SK-N-SH treated with all-trans-retinoic acid at 6 μM for 48 hours (cell line): ENCODE data around the gene RTN4R.

ENCODE experiments used
- ATAC-seq: fragments of 200-7000 bp; cut with Tn5 transposase; 3 replicates; pipeline ENCODE4 v1.9.1; 2020; ENCODE audit warnings: mild to moderate bottlenecking, moderate library complexity
- ARNTL ChIP-seq: fragments of 450-650 bp; formaldehyde crosslinking; IDR thresholded peaks from 2 replicates; pipeline ENCODE4 v1.5.0; 2020; ENCODE audit warnings: low read depth, mild to moderate bottlenecking, moderate library complexity, borderline replicate concordance
- CSDC2 ChIP-seq: fragments of 250-450 bp; sonication (Bioruptor Pico); IDR thresholded peaks from 2 replicates; pipeline ENCODE4 v1.5.0; 2020; ENCODE audit warnings: mild to moderate bottlenecking, moderate library complexity
- ESRRG ChIP-seq: fragments of 250-450 bp; sonication (Bioruptor Pico); IDR thresholded peaks from 2 replicates; pipeline ENCODE4 v1.6.1; 2021; ENCODE audit warnings: mild to moderate bottlenecking
- GLIS3 ChIP-seq: fragments of 250-450 bp; sonication (Bioruptor Pico); IDR thresholded peaks from 2 replicates; pipeline ENCODE4 v1.5.0; 2020; ENCODE audit warnings: mild to moderate bottlenecking, moderate library complexity
- ISL1 ChIP-seq: fragments of 250-450 bp; sonication (Bioruptor Pico); IDR thresholded peaks from 2 replicates; pipeline ENCODE4 v2.1.2; 2022; ENCODE audit warnings: mild to moderate bottlenecking, moderate library complexity
- OSR1 ChIP-seq: fragments of 250-450 bp; sonication (Bioruptor Pico); IDR thresholded peaks from 2 replicates; pipeline ENCODE4 v1.8.0; 2022; ENCODE audit warnings: moderate library complexity, mild to moderate bottlenecking, inconsistent platforms
- PATZ1 ChIP-seq: fragments of 250-450 bp; sonication (Bioruptor Pico); IDR thresholded peaks from 2 replicates; pipeline ENCODE4 v1.8.0; 2020; ENCODE audit warnings: mild to moderate bottlenecking, moderate library complexity, borderline replicate concordance
- RARB ChIP-seq: fragments of 250-450 bp; sonication (Bioruptor Pico); IDR thresholded peaks from 2 replicates; pipeline ENCODE4 v1.8.0; 2021; ENCODE audit warnings: mild to moderate bottlenecking, moderate library complexity
- SNAI2 ChIP-seq: fragments of 250-450 bp; sonication (Bioruptor Pico); IDR thresholded peaks from 2 replicates; pipeline ENCODE4 v1.5.0; 2020; ENCODE audit warnings: mild to moderate bottlenecking, moderate library complexity
- TCF4 ChIP-seq: fragments of 250-450 bp; sonication (Bioruptor Pico); IDR thresholded peaks from 2 replicates; pipeline ENCODE4 v1.8.0; 2021; ENCODE audit warnings: mild to moderate bottlenecking, moderate library complexity, borderline replicate concordance
- TSHZ2 ChIP-seq: fragments of 250-450 bp; sonication (Bioruptor Pico); IDR thresholded peaks from 2 replicates; pipeline ENCODE4 v1.5.0; 2020; ENCODE audit warnings: mild to moderate bottlenecking, moderate library complexity
- ZC3H10 ChIP-seq: fragments of 250-450 bp; sonication (Bioruptor Pico); IDR thresholded peaks from 2 replicates; pipeline ENCODE4 v1.5.1; 2021; ENCODE audit warnings: mild to moderate bottlenecking, moderate library complexity
- ZFP30 ChIP-seq: fragments of 450-650 bp; formaldehyde crosslinking; IDR thresholded peaks from 2 replicates; pipeline ENCODE4 v1.5.0; 2022; ENCODE audit warnings: mild to moderate bottlenecking, moderate library complexity
- ZNF70 ChIP-seq: fragments of 450-650 bp; formaldehyde crosslinking; IDR thresholded peaks from 2 replicates; pipeline ENCODE4 v1.5.0; 2020; ENCODE audit warnings: mild to moderate bottlenecking, moderate library complexity
- TF ChIP-seq, protein P1 (sequence below): fragments of 250-450 bp; sonication (Bioruptor Pico); IDR thresholded peaks from 2 replicates; pipeline ENCODE4 v1.5.1; 2021; ENCODE audit warnings: mild to moderate bottlenecking, moderate library complexity
- TF ChIP-seq, protein P2 (sequence below): fragments of 250-450 bp; sonication (Bioruptor Pico); IDR thresholded peaks from 2 replicates; pipeline ENCODE4 v1.8.0; 2021; ENCODE audit warnings: low read depth, mild to moderate bottlenecking, moderate library complexity, borderline replicate concordance

The RTN4R gene

DNA sequence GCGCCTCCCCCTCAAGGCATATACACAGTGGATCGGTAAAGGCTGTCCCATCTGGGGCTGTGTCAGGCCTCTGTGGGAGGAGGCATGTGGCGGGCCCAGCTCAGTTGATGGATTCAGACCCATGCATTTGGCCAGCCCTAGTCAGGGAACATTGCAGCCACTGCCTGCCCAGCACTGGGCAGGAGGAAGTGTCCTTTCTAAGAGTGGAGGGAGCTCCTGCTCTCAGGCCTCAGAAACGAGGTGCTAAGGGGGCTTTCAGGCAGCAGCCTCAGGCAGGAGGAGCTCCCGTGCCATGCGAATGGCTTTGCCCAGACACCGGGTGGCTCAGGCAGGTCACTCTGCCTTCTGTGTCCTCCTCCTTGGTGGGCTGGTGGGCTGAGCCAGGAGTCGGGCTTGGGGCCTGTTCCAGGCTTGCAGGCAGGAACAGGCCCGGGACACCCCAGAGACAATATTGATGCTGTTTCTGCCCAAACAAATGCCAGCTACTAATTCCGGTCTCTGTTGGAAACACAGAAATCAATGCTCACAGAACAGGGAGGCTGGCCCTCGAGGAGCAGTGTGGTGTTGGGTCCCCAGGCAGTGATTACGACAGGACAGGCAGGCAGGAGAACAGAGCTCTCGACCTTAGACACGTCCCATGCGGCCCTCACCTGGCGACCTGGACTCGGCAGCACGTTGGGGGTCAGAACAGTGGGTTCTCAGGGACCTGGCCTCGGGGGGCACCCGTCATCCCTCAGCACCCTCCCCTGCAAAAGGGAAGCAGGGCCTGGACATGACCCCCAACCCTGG is 75.0 kb downstream of the RTN4R start:
- no peak for ATAC-seq

GRCh38 chr22:20192293-20192971 is 75.7 kb downstream of the RTN4R start:
- TF ChIP-seq TCF4 (CRISPR knock-in tag) (no peak), RARB (CRISPR knock-in tag) (no peak), TSHZ2 (no peak), ZFP30 (CRISPR knock-in tag) (no peak), ZNF70 (CRISPR knock-in tag) (no peak), CSDC2 (no peak), PATZ1 (CRISPR knock-in tag) (no peak), ESRRG (CRISPR knock-in tag) (no peak), GLIS3 (no peak), ZC3H10 (CRISPR knock-in tag) (no peak), SNAI2 (no peak)
- TF ChIP-seq, protein P1, sequence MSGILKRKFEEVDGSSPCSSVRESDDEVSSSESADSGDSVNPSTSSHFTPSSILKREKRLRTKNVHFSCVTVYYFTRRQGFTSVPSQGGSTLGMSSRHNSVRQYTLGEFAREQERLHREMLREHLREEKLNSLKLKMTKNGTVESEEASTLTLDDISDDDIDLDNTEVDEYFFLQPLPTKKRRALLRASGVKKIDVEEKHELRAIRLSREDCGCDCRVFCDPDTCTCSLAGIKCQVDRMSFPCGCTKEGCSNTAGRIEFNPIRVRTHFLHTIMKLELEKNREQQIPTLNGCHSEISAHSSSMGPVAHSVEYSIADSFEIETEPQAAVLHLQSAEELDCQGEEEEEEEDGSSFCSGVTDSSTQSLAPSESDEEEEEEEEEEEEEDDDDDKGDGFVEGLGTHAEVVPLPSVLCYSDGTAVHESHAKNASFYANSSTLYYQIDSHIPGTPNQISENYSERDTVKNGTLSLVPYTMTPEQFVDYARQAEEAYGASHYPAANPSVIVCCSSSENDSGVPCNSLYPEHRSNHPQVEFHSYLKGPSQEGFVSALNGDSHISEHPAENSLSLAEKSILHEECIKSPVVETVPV (CRISPR knock-in tag), result no peak
- no peak for ATAC-seq

More for the DNA sequence above, 75.0 kb downstream of the RTN4R start:
- TF ChIP-seq ZNF70 (CRISPR knock-in tag), result no peak
- no peak for TF ChIP-seq OSR1
- TF ChIP-seq CSDC2, result no peak
- TF ChIP-seq, protein P2, sequence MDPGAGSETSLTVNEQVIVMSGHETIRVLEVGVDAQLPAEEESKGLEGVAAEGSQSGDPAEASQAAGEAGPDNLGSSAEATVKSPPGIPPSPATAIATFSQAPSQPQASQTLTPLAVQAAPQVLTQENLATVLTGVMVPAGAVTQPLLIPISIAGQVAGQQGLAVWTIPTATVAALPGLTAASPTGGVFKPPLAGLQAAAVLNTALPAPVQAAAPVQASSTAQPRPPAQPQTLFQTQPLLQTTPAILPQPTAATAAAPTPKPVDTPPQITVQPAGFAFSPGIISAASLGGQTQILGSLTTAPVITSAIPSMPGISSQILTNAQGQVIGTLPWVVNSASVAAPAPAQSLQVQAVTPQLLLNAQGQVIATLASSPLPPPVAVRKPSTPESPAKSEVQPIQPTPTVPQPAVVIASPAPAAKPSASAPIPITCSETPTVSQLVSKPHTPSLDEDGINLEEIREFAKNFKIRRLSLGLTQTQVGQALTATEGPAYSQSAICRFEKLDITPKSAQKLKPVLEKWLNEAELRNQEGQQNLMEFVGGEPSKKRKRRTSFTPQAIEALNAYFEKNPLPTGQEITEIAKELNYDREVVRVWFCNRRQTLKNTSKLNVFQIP (CRISPR knock-in tag), result no peak
- no peak for TF ChIP-seq ARNTL
- TF ChIP-seq TSHZ2, result no peak
- TF ChIP-seq, protein P1 (CRISPR knock-in tag), result no peak
- no peak for TF ChIP-seq ISL1
